OCI-LY7 (cell line): ENCODE data around the gene EGFR. TPM values are rescaled to one million over a fixed set of nuclear protein-coding genes. Genes with fewer than 3 reads are reported as not detected.

ENCODE experiments used
- BruUV-seq: library from RNA; stranded (reverse); fragments of 400-500 nt; replicated peaks from 2 replicates; lab custom pipeline; 2021; lab: Mats Ljungman, UMichigan
- CTCF ChIA-PET: fragments of 300-600 bp; sonication (Branson Sonifier 250); formaldehyde crosslinking; loops from one replicate; lab custom pipeline; 2022; ENCODE audit warnings: antibody characterized with exemption; ENCODE audit not compliant: unreplicated experiment; lab: Charles Lee
- POLR2A ChIA-PET: fragments of 300-600 bp; sonication (Branson Sonifier 250); formaldehyde crosslinking; loops from one replicate; lab custom pipeline; 2022; ENCODE audit warnings: antibody characterized with exemption; lab: Charles Lee
- DNase-seq: peaks from one replicate; pipeline ENCODE4 v3.0.0-alpha.2; 2015; ENCODE audit warnings: low spot score
- H2AFZ ChIP-seq: fragments of 200-600 bp; sonication (generic), shearing (Covaris generic); 2 replicates; pipeline ENCODE4 v1.6.1; 2014; ENCODE audit warnings: mild to moderate bottlenecking, antibody characterized with exemption, low read length, moderate library complexity
- H3K27ac ChIP-seq: fragments of 200-600 bp; sonication (generic); 2 replicates; pipeline ENCODE4 v1.5.1; 2014; ENCODE audit warnings: mixed run types, low read depth, mild to moderate bottlenecking, moderate library complexity, low read length, inconsistent platforms; ENCODE audit not compliant: poor library complexity, severe bottlenecking
- H3K36me3 ChIP-seq: fragments of 200-600 bp; sonication (generic); 2 replicates; pipeline ENCODE4 v1.6.1; 2014; ENCODE audit warnings: mild to moderate bottlenecking, antibody characterized with exemption, low read length, moderate library complexity, mixed read lengths; ENCODE audit not compliant: insufficient read depth
- H3K4me1 ChIP-seq: fragments of 200-600 bp; sonication (generic); 2 replicates; pipeline ENCODE4 v1.5.1; 2014; ENCODE audit warnings: mild to moderate bottlenecking, low read length; ENCODE audit not compliant: insufficient read depth, poor library complexity, severe bottlenecking
- H3K4me2 ChIP-seq: fragments of 200-600 bp; sonication (generic); 2 replicates; pipeline ENCODE4 v1.6.1; 2014; ENCODE audit warnings: mild to moderate bottlenecking, low read length
- H3K4me3 ChIP-seq: fragments of 200-600 bp; sonication (generic); 2 replicates; pipeline ENCODE4 v1.5.1; 2014; ENCODE audit warnings: mild to moderate bottlenecking, low read depth, low read length; ENCODE audit not compliant: poor library complexity, severe bottlenecking
- H3K79me2 ChIP-seq: fragments of 200-600 bp; sonication (generic); 2 replicates; pipeline ENCODE4 v1.6.1; 2016; ENCODE audit warnings: low read depth, mild to moderate bottlenecking, low read length, moderate library complexity, mixed read lengths; ENCODE audit not compliant: insufficient read depth
- H3K9me2 ChIP-seq: fragments of 200-600 bp; sonication (generic); 2 replicates; pipeline ENCODE4 v1.6.1; 2016; ENCODE audit warnings: mild to moderate bottlenecking, low read length, mixed read lengths; ENCODE audit not compliant: insufficient read depth
- H3K9me3 ChIP-seq: fragments of 200-600 bp; sonication (generic); 2 replicates; pipeline ENCODE4 v1.6.1; 2014; ENCODE audit warnings: mild to moderate bottlenecking, mixed run types, low read length, mixed read lengths
- H4K20me1 ChIP-seq: fragments of 200-600 bp; sonication (generic); 2 replicates; pipeline ENCODE4 v1.6.1; 2014; ENCODE audit warnings: mild to moderate bottlenecking, antibody characterized with exemption, low read length, moderate library complexity, mixed read lengths; ENCODE audit not compliant: insufficient read depth
- CTCF ChIP-seq: fragments of 200-600 bp; sonication (generic); conservative IDR thresholded peaks from 2 replicates; pipeline ENCODE4 v1.5.1; 2014; ENCODE audit warnings: mild to moderate bottlenecking, antibody characterized with exemption, low read length, moderate library complexity, mixed read lengths
- EZH2phosphoT487 ChIP-seq: fragments of 200-600 bp; sonication (generic); IDR thresholded peaks from 2 replicates; pipeline ENCODE4 v1.6.1; 2018; ENCODE audit warnings: low read depth, borderline replicate concordance, mild to moderate bottlenecking, mixed run types, antibody characterized with exemption, low read length, moderate library complexity, mixed read lengths
- intact Hi-C: fragments of 100-400 bp; cut with micrococcal nuclease; formaldehyde crosslinking; loops from one replicate; pipeline ENCODE4 v1.10.0; 2022; ENCODE audit not compliant: unreplicated experiment
- total RNA-seq, 2 experiments: library from RNA; depleted of rRNA in 1 of 2; stranded (reverse); fragments of >200 nt in 1 of 2; shearing (Covaris generic) in 1 of 2; gene quantifications; 2 replicates each; pipeline ENCODE4 v1.2.3, GENCODE V29; 2014 to 2022

Gene EGFR
- total RNA-seq, 2 experiments from 2014 or later: 0.27 TPM; not detected in 1

- Histone ChIP-seq H3K4me1 (no peaks in the 10 kb centered on the region), H3K4me2 (no peak overlapping the region), H3K79me2 (no peaks in the 10 kb centered on the region), H3K9me2 (no peaks in the 10 kb centered on the region), H4K20me1 (no peaks in the 10 kb centered on the region), H3K4me3 (no peak overlapping the region), H3K36me3 (no peaks in the 10 kb centered on the region), H2AFZ (no peak overlapping the region), H3K9me3 (0 out of 2 replicates have a peak, but pooled peaks cover 5% of the 10 kb centered on the region), H3K27ac (no peak overlapping the region)
- TF ChIP-seq CTCF: no peak
- no peak for TF ChIP-seq EZH2phosphoT487
- DNase-seq: no peak
- no TSS peak for BruUV-seq
- intact Hi-C loops: loop anchor here (10.0 kb wide), 1 partner anchor 62 kb away; no protein-coding TSS in a partner anchor
- POLR2A ChIA-PET: no interaction called here
- CTCF ChIA-PET: no interaction called here
Observed at GRCh38 chr7:54972733-54973294, 46.0 kb upstream of the EGFR start.

- no peak overlapping the region for H2AFZ ChIP-seq
Observed at GRCh38 chr7:54978364-54979116, 40.3 kb upstream of the EGFR start.

More at GRCh38 chr7:54978364-54979116, 40.3 kb upstream of the EGFR start:
- H3K4me2 ChIP-seq: no peak overlapping the region
- H3K79me2 ChIP-seq: no peaks in the 10 kb centered on the region
- no peak for TF ChIP-seq CTCF
- no peak for TF ChIP-seq EZH2phosphoT487
- no peaks in the 10 kb centered on the region for H3K36me3 ChIP-seq
- no peaks in the 10 kb centered on the region for H3K9me2 ChIP-seq
- no TSS peak for BruUV-seq
- H3K4me3 ChIP-seq: no peak overlapping the region
- DNase-seq: no peak
- no peak overlapping the region for H3K27ac ChIP-seq
- CTCF ChIA-PET: no interaction called here
- H3K9me3 ChIP-seq: no peaks in the 10 kb centered on the region
- H4K20me1 ChIP-seq: no peaks in the 10 kb centered on the region
- no peaks in the 10 kb centered on the region for H3K4me1 ChIP-seq
- POLR2A ChIA-PET: interaction anchor here (0.8 to 1.0 kb wide), 2 partner anchors 14 to 17 kb away, joined by 3 read pairs; no protein-coding TSS in a partner anchor
- intact Hi-C loops: loop anchor here (10.0 kb wide), 1 partner anchor 56 kb away; no protein-coding TSS in a partner anchor
